Stimulated activated CD8-positive, alpha-beta memory T cell treated with anti-CD3 and anti-CD28 coated beads, Interleukin-7, amount 100 ng/mL, for 1 hour (primary cell): Measurements from ENCODE around the gene LDOC1.
A peak's percentile ranks its signal among the peaks of the same experiment; 100 is the strongest.
"Not testable (repeated sequence)": the region's sequence is repeated elsewhere in the genome, so short reads cannot be mapped to it uniquely, and the experiment has no call there.

Source experiments
- DNase-seq, 2 donors: peaks; one replicate each; pipeline ENCODE4 v3.0.0-alpha.2; 2020; ENCODE audit warnings: low read depth in 2 of 2

The LDOC1 gene

DNA sequence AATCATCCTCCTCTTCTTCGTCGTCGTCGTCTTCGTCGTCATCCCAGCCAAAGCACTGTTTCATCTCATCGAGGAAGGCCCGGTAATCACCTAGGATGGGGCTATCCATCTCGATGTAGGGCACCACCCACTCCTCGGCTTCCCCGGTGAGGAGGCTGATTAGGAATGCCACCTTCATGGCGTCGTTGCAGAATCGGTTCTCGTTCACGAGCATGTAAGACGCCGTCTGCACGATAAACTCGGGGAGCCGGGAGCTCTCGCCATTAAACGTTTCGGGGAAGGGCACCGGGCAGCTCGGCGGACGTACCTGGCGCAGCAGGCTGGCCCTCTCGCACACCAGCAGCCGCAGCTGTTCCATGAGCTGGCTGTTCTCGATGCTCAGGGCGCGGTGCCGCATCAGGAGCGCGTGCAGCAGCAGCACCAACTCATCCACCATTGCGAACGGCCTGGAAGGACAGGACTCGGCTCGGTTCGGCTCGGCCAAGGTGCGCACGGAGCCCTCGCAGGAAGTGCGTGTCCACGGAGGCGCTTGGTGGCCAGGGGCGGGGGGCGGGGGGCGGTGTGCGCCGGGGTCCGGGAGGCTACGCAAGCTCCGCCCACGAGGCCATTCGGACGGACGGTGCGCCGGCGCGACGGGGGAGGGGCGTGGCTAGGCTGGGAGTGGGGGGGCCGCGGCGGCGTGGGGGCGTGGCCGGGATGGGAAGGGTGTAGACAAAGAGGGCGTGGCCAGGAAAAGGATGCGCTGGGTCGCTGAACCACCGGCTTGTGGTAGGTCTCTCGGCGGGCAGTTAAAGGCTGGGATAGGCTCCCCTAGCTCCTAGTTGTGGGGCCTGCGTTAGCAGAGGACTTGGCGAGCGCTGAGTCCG lies at the start of gene LDOC1:
LDOC1 (minus strand) TSS at position 544 of the 866 bp plus-strand sequence; CDS start at position 436, 108 bp downstream.
- DNase-seq: peak; percentile 30 to 49

DNA sequence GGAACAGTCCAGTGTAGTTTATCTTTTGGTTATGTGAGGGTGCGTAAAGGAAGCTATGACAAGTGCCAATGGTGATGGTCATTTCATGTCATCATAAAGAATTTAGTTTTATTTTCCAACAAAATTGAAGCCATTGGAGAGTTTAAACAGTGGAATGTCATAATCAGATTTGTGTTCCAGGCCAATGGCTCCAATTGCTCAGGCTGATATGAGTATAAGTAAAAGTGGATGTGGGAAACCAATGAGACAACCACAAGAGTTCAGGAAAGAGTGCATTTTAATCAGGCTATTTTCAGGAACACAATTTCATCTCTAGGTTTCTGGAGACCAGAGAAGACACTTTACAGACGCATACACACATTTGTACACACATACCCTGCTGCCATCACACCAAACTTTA lies 44.7 kb upstream of the LDOC1 start:
- no peak for DNase-seq

DNA sequence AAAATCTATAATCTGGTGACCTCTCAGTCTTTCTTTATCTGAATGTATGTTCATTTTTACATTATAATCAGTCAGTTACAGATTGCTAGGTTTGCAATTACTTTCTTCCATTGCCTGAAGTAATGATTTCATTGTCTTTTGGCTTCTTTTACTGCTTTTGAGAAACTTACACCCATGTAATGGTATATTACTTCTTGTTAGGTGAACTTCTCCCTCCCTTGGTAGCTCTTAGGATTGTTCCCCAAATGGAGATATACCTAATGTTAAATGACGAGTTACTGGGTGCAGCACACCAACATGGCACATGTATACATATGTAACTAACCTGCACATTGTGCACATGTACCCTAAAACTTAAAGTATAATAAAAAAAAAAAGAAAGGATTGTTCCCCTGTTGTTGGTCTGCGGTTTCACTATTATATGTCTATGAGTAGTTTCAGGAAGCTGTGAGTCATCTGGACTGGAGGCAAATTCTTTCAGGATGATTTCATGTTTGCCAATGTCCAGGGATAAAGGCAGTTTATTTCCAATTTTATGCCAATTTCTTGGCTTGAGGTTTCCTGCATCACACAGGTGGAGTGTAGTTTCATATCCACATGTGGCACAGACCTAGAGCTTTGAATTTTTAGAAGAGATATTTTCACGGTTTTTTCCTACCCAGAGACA lies 43.5 kb upstream of the LDOC1 start:
- no peak for DNase-seq

DNA sequence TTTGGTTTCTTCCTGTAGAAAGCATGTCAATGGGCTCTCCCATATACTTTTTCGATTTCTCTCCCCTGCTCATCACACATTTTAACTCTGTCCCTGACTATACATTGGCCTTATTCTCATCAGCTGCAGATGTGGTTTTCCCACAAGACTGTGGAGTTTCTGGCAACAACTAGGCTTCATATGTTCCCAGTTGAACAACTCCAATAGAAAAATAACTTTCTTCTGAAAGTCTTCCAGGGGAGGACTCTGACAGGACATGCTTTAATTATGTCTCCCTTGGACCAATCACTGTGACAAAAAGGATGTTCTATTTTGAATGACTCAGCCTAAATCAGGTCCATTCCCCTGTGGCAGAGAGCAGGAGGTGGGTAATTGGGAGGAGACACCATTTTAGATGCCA lies 37.3 kb upstream of the LDOC1 start:
- DNase-seq: no peak

DNA sequence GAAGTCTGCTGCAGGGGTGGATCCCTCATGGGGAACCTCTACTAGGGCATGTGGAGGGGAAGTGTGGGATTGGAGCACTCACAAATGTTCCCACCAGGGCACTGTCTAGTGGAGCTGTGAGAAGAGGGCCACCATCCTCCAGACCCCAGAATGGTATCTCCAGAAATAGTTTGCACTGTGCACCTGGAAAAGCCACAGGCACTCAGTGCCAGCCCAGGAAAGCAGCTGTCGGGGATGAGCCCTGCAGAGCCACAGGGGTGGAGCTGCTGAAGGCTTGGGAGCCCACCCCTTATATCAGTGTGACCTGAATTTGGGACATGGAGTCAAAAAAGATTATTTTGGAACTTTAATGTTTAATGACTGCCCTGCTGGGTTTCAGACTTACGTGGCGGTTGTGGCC lies 25.0 kb upstream of the LDOC1 start:
- DNase-seq: no peak

DNA sequence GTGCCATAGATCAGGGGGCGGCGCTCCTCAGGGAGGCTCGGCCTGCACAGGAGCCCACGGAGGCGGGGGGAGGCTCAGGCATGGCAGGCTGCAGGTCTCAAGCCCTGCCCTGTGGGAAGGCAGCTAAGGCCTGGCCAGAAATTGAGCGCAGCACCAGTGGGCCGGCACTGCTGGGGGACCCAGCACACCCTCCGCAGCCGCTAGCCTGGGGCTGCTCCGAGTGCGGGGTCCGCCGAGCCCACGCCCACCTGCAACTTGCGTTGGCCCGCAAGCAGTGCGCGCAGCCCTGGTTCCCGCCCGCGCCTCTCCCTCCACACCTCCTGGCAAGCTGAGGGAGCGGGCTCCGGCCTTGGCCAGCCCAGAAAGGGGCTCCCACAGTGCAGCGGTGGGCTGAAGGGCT lies 11.6 kb upstream of the LDOC1 start:
- DNase-seq: not testable (repeated sequence)

DNA sequence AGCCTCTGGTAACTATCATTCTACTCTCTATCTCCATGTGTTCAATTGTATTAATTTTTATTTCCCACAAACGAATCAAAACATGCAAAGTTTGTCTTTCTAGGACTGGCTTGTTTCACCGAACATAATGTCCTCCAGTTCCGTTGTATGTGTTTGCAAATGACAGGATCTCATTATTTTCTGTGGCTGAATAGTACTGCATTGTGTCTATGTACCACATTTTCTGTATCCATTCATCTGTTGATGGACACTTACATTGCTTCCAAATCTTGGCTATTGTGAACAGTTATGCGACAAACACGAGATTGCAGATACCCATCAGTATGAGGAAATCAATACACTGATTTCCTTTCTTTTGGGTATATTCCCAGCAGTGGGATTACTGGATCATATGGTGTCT lies 8.4 kb upstream of the LDOC1 start:
- DNase-seq: no peak

DNA sequence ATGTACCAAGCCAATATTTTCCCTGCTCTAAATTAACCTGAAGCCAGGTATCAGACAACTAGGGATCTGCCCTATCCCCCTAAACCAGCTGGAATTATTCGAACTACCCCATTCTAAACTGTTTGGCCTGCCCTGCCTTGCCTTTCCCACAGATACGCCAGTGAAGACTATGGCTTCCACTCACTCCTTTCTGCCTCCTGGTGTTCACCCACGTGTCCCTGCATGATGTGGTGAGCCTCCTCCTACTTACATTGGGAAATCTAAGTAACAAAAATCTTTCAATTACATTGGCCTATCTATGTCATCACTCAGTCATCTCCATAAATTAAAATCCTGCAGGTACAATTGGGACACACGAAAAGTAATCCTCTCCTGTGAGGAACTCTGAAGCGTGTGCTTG lies 6.1 kb upstream of the LDOC1 start:
- DNase-seq: no peak

DNA sequence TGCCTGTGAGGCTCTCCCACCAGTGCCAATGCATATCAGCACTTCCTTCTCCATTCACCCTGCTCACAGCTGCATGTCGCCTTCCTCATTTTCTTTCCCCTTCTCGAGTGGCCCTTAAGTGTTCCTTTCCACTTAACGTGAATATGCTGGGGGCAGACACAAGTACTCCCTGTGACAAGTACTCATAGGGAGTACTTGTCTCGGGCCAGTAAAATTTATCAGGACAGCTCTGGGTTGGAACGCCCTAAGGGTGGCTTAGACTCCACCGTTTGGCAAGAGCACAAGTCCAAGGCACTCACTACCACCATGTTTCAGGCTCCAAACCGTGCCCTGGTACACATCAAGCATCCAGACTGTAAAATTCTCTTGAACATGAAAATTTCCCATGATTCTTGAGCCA lies 3.9 kb upstream of the LDOC1 start:
- no peak for DNase-seq

DNA sequence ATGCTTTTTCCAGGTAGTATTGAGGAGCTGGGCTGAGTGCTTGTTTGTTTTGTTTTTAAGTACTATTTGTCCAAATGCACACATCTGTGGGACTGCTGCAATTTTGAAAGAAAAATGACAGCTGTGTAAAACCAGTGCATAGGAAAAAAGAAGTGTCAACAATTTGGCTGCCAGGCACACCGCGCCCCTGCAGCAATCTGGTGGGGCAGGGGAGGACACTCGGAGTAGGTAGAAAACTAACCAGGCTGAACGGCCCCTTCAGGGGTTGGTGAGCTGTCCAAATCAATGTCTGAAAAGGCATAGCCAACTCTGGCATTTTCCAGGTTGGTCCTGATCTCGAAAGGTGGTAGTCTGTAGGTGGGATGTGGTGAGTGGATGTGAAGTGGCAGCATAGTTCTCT lies 1.1 kb downstream of the LDOC1 start:
- DNase-seq: no peak

DNA sequence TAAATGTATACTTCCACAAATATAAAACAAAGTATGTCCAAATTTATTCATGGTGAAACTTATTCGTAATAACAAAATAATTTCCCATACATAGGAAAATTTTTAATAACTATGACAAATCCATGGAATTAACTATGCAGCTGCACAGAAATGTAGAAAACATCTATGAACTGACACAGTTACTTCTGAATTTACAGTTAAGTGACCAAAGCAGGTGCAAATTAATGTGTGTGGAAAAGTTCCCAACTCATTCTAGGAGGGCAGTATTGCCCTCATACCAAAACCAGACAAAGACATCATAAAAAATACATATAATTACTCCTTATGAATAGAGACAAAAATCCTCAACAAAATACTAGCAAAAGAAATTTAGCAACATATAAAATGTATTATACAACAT lies 12.5 kb downstream of the LDOC1 start:
- no peak for DNase-seq

DNA sequence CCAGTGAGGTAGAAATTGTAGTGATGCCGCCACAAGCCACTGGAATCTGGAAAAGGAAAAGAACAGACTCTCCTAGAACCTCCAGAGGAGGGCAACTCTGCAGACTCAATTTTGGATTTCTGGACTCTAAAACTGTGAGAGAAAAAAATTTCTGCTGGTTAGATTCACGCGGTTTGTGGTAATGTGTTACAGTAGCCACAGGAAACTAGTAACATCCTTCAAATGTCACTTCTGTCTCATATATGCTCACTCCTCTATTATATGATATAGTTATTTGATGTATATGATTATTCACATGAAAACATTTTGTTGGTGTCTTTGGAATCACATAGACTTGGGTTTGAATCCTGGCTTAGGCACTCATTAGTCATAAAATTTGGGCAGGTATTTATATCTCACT lies 18.8 kb downstream of the LDOC1 start:
- DNase-seq: no peak

DNA sequence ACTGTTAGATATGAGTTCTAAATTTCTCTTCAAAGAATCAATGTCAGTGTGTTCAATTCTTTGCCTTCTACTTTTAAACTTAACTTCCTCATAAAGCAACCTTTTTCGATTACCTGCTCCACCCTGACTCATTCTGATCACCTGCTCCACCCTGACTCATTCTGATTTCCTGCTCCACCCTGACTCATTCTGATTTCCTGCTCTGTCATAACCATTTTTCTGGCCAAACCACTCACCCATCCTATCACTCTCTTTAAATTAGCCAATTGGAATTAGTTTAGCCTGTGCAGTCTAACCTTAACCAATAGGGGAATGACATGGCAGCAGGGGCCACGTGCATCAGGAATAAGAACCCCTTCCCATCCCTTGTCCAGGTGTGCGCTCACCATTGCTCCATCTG lies 21.7 kb downstream of the LDOC1 start:
- DNase-seq: not testable (repeated sequence)

DNA sequence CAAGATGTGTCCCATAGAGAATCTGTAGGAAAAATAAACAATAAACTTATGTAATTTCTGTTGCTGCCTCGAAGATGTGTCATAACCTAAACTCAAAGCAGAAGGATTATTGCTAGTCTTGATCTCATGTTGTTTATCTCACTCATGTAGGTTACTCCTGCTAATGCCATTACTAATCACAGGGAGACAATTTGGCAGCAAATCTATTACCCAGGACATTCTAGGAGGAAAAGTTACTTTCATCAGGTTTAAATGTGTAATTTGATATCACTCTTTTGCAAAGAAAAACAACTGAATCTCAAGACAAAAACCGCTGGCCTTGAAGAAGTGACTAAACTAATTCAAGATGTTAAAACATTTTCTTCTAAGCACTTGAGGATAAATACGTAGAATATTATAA lies 34.0 kb downstream of the LDOC1 start:
- DNase-seq: no peak

DNA sequence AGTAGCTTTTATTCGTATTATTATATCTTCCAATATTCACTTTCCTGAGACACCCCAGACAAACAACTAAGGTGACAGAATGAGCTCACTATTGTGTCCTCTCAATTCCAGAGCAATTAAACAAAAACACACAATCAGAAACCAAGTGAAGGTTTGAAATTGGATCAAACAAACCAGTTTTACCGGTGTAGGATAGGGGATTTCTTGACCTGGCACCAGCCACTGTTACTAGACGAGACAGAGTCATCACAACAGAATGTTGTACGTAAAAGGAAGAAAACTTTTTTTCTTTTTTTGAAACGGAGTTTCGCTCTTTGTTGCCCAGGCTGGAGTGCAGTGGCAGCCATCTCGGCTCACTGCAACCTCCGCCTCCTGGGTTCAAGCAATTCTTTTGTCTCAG lies 43.7 kb downstream of the LDOC1 start:
- no peak for DNase-seq

DNA sequence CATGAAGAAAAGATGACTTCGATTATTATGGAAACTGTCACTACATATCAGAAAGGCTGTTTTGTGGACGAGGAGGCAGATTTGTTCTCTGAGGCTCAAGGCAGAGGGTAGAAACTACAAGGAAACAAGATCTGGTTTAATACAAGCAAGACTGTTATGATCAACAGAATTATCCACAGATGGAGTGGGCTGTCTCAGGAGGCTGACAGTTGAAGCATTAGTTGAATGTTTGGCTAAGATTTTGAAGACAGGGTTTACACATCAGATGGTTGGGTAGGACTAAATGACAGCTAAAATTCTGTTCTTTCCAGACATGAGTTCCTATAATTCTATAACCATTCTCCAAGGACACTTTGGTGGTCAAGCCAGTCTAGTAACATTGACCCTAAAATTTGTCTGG lies 49.8 kb downstream of the LDOC1 start:
- DNase-seq: no peak
